Left lung (tissue), 10 donors: ENCODE results near the gene ZNF8. TPM values are rescaled to one million over a fixed set of nuclear protein-coding genes. Genes with fewer than 3 reads are reported as not detected.

ENCODE experiments used
- ATAC-seq: fragments of 200-7000 bp; cut with Tn5 transposase; one replicate; pipeline ENCODE4 v1.9.1; 2020; ENCODE audit warnings: moderate library complexity
- DNase-seq, 4 donors: peaks; one replicate each; pipeline ENCODE4 v3.0.0-alpha.2; 2013 to 2020
- H3K27ac ChIP-seq, 2 donors: fragments of 200-600 bp; sonication (generic) in 1 of 2; one replicate each; pipeline versions ENCODE4 v1.5.0 to v1.8.0; 2020 to 2021
- H3K27me3 ChIP-seq, 2 donors: fragments of 200-600 bp; sonication (generic) in 1 of 2; one replicate each; pipeline versions ENCODE4 v1.5.0 to v1.8.0; 2020 to 2021
- H3K36me3 ChIP-seq, 2 donors: fragments of 200-600 bp; sonication (generic) in 1 of 2; one replicate each; pipeline versions ENCODE4 v1.5.0 to v1.8.0; 2020 to 2021
- H3K4me1 ChIP-seq, 2 donors: fragments of 200-600 bp; one replicate each; pipeline ENCODE4 v1.8.0; 2021
- H3K4me3 ChIP-seq, 2 donors: fragments of 200-600 bp; sonication (generic) in 1 of 2; one replicate each; pipeline versions ENCODE4 v1.5.0 to v1.8.0; 2020 to 2021; ENCODE audit warnings: mild to moderate bottlenecking in 1 of 2
- H3K9me3 ChIP-seq, 2 donors: fragments of 200-600 bp; sonication (generic) in 1 of 2; one replicate each; pipeline versions ENCODE4 v1.5.0 to v1.8.0; 2020 to 2021
- CTCF ChIP-seq, 2 donors: fragments of 200-600 bp; sonication (generic) in 1 of 2; IDR thresholded peaks; one replicate each; pipeline versions ENCODE4 v1.5.0 to v1.8.0; 2021; ENCODE audit warnings: antibody characterized with exemption in 2 of 2
- intact Hi-C, 2 donors: fragments of 100-400 bp; cut with DNase I; formaldehyde crosslinking; loops; one replicate each; pipeline versions ENCODE4 v1.11.2 to v1.14.2; 2022
- polyA plus RNA-seq, 6 donors: library from polyadenylated mRNA; unstranded; fragments of 120-200 nt; gene quantifications; one replicate each; pipeline ENCODE4 v1.2.1, GENCODE V29; 2013; ENCODE audit not compliant: insufficient read length in 6 of 6
- total RNA-seq, 2 donors: library from RNA; stranded (reverse); fragmentation: NEBNext Ultra II Directional; extraction: Animal tissue kit (Norgen Biotek cat#: 25700); gene quantifications; one replicate each; pipeline ENCODE4 v1.2.1, GENCODE V29; 2021
- donor health status: DM: no; HTN: yes; CAD: no.
- donor health status: DM: no; HTN: no; CAD: no.

Gene ZNF8
- total and polyA plus RNA-seq, 8 donors = 5.5 to 10.6 (median 9.8) TPM

- Histone ChIP-seq H3K9me3 (peaks cover 32 to 99% of the 10 kb centered on the region in 2 donors), H3K27ac (no peak overlapping the region), H3K4me3 (no peak overlapping the region), H3K36me3 (peaks cover 0 to 99% of the 10 kb centered on the region in 2 donors), H3K27me3 (no peaks in the 10 kb centered on the region), H3K4me1 (no peaks in the 10 kb centered on the region)
- TF ChIP-seq CTCF (IDR thresholded peaks at IDR 0.05) = no peak
- intact Hi-C loops = no loop called here
- DNase-seq (no peak), ATAC-seq (no peak)
Observed at GRCh38 chr19:58262922-58263296, 15.8 kb upstream of the ZNF8 start.

- no peak for DNase-seq
- no peak for ATAC-seq
- Histone ChIP-seq H3K4me1 (no peaks in the 10 kb centered on the region), H3K27me3 (no peaks in the 10 kb centered on the region), H3K27ac (no peak overlapping the region), H3K4me3 (no peak overlapping the region), H3K36me3 (peaks cover 0 to 93% of the 10 kb centered on the region in 2 donors), H3K9me3 (peaks cover 26 to 100% of the 10 kb centered on the region in 2 donors)
- intact Hi-C loops = no loop called here
- TF ChIP-seq CTCF (IDR thresholded peaks at IDR 0.05) = no peak
Observed at GRCh38 chr19:58265100-58265499, 13.7 kb upstream of the ZNF8 start.

- TF ChIP-seq CTCF (IDR thresholded peaks at IDR 0.05) = no peak
- Histone ChIP-seq H3K27ac (no peak overlapping the region), H3K27me3 (no peaks in the 10 kb centered on the region), H3K4me3 (no peak overlapping the region), H3K9me3 (peaks cover 4 to 100% of the 10 kb centered on the region in 2 donors), H3K4me1 (no peaks in the 10 kb centered on the region), H3K36me3 (peaks cover 0 to 93% of the 10 kb centered on the region in 2 donors)
- ATAC-seq = no peak
- no peak for DNase-seq
- intact Hi-C loops = no loop called here
Observed at GRCh38 chr19:58268344-58268743, 10.4 kb upstream of the ZNF8 start.

- peaks cover 0 to 72% of the 10 kb centered on the region in 2 donors for H3K9me3 ChIP-seq
- peaks cover 0 to 13% of the 10 kb centered on the region in 2 donors for H3K4me1 ChIP-seq
- intact Hi-C loops = no loop called here
- no peak overlapping the region for H3K27ac ChIP-seq
- DNase-seq (no peak), ATAC-seq (no peak)
- H3K36me3 ChIP-seq = peaks cover 0 to 65% of the 10 kb centered on the region in 2 donors
- H3K4me3 ChIP-seq = no peak overlapping the region
- no peaks in the 10 kb centered on the region for H3K27me3 ChIP-seq
- TF ChIP-seq CTCF (IDR thresholded peaks at IDR 0.05) = no peak
Observed at GRCh38 chr19:58274771-58275201, 4.0 kb upstream of the ZNF8 start.

- Histone ChIP-seq H3K4me3 (no peak overlapping the region), H3K36me3 (peaks cover 0 to 57% of the 10 kb centered on the region in 2 donors), H3K4me1 (peaks cover 0 to 21% of the 10 kb centered on the region in 2 donors), H3K27me3 (no peaks in the 10 kb centered on the region), H3K9me3 (peaks cover 0 to 64% of the 10 kb centered on the region in 2 donors), H3K27ac (no peak overlapping the region)
- intact Hi-C loops = no loop called here
- no peak for TF ChIP-seq CTCF (IDR thresholded peaks at IDR 0.05)
- no peak for ATAC-seq
- DNase-seq = no peak
Observed at GRCh38 chr19:58275564-58275963, 3.2 kb upstream of the ZNF8 start.
